ENCODE measurements around the gene CDC14A.

Gene CDC14A

GRCh38 chr1:100494393-100495084 is 142.2 kb downstream of the CDC14A start:
- TF ChIP-seq CTCF (IDR thresholded peaks at IDR 0.05; ENCODE audit: low read depth, low read length, missing control alignments), result no peak
- no peak overlapping the region for H3K4me3 ChIP-seq (replicated peaks; ENCODE audit: low read depth, low read length)
- DNase-seq (ENCODE audit: extremely low read depth, low read depth), result no peak

- no peak overlapping the region for H3K4me3 ChIP-seq (replicated peaks; ENCODE audit: low read depth, low read length)
- no peak for DNase-seq (ENCODE audit: extremely low read depth, low read depth)
- no peak for TF ChIP-seq CTCF (IDR thresholded peaks at IDR 0.05; ENCODE audit: low read depth, low read length, missing control alignments)
Observed at GRCh38 chr1:100496896-100497295, 144.6 kb downstream of the CDC14A start.

GRCh38 chr1:100497796-100498195 is 145.5 kb downstream of the CDC14A start:
- no peak overlapping the region for H3K4me3 ChIP-seq (replicated peaks; ENCODE audit: low read depth, low read length)
- no peak for TF ChIP-seq CTCF (IDR thresholded peaks at IDR 0.05; ENCODE audit: low read depth, low read length, missing control alignments)
- no peak for DNase-seq (ENCODE audit: extremely low read depth, low read depth)

DNA sequence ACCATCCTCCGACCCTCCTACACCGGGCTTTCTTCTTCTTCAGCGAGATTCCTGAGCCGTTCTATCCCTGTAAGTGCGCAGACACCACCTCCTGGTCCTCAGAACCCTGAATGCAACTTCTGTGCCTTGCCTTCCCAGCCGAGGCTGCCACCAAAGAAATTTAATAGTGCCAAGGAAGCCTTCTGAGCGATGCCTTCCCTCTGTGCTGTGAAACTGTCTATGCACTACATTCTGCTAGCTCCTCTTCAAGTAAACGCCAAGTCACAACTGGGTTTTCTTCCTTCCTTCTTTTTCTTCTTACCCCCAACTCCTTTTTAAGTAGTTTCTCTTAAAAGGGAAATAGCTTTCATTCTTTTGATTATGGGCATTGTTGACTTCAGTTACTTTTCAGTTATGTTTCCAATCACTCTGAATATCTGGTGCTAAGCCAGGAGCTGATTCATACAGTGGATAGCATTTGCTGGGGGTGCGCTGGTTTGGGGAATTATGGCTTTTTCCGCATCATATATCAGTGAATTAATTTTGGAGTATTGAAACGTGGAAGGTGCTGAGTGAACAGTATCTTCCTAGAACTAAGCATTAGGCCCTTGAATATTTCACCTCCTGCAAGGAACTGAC is 147.0 kb downstream of the CDC14A start:
- no peak for DNase-seq (ENCODE audit: extremely low read depth, low read depth)
- no peak for TF ChIP-seq CTCF (IDR thresholded peaks at IDR 0.05; ENCODE audit: low read depth, low read length, missing control alignments)
- H3K4me3 ChIP-seq (replicated peaks; ENCODE audit: low read depth, low read length), result no peak overlapping the region

- H3K4me3 ChIP-seq (replicated peaks; ENCODE audit: low read depth, low read length), result no peak overlapping the region
- no peak for DNase-seq (ENCODE audit: extremely low read depth, low read depth)
- TF ChIP-seq CTCF (IDR thresholded peaks at IDR 0.05; ENCODE audit: low read depth, low read length, missing control alignments), result no peak
Observed at GRCh38 chr1:100502052-100502792, 149.9 kb downstream of the CDC14A start.

- no peak overlapping the region for H3K4me3 ChIP-seq (replicated peaks; ENCODE audit: low read depth, low read length)
- TF ChIP-seq CTCF (IDR thresholded peaks at IDR 0.05; ENCODE audit: low read depth, low read length, missing control alignments), result no peak
- DNase-seq (ENCODE audit: extremely low read depth, low read depth), result no peak
Observed at GRCh38 chr1:100506217-100506616, 153.9 kb downstream of the CDC14A start.

Measured in HFF-Myc (cell line).